ENCODE measurements around the gene ADH5. TPM values are rescaled to one million over a fixed set of nuclear protein-coding genes. Genes with fewer than 3 reads are reported as not detected.

Gene ADH5
- total and polyA plus RNA-seq, 2 of the 8 experiments (the other 6 are each of a cell fraction or from before 2014, with no cell fraction given) = 223 to 327 TPM

DNA sequence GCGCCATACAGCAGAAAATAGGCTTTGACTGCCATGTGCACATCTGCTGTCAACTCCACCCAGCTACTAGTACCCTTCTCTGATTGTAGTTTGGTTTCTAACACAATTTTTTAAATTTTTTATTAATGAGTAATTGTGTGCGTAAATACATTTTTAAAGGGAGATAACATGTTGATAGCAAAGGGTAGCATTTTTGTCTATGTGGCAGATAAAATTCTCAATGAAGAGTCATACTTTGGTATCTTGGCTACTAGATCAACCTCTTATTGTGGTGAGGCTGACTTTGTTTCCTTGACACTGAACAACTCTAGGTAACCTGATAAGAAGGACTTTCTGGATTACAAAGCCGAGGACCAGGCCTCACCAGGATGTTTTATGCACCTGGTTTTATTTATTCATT, 46.0 kb upstream of the ADH5 start:
- Histone ChIP-seq H2BK12ac (ENCODE audit: low read depth, low read length) (no peak overlapping the region), H3K4me3 (ENCODE audit: extremely low read depth in 1 of 4, insufficient read depth in 2 of 4, low read depth in 3 of 4, low read length in 4 of 4) (no peak overlapping the region), H2AK5ac (ENCODE audit: low read depth, low read length) (no peak overlapping the region), H3K56ac (replicated peaks; ENCODE audit: insufficient read length, low read depth, low read length) (no peak overlapping the region), H2BK15ac (ENCODE audit: low read length) (no peak overlapping the region), H4K5ac (ENCODE audit: insufficient read length, low read depth, low read length) (no peak overlapping the region), H2BK5ac (ENCODE audit: low read depth, low read length) (no peak overlapping the region), H3K9me3 (ENCODE audit: insufficient read depth in 2 of 2, low read depth in 1 of 2, low read length in 1 of 2) (peaks cover 0 to 5% of the 10 kb centered on the region in 2 experiments; a peak in 1 of 4 replicates), H2AFZ (ENCODE audit: low read length) (no peak overlapping the region), H4K91ac (replicated peaks; ENCODE audit: insufficient read length, low read length) (no peak overlapping the region), H4K20me1 (replicated peaks in 1 of 2; ENCODE audit: control insufficient read depth in 1 of 2, insufficient read depth in 2 of 2, low read length in 2 of 2) (no peaks in the 10 kb centered on the region), H3K36me3 (ENCODE audit: control insufficient read depth in 2 of 4, insufficient read depth in 4 of 4, low read length in 3 of 4) (no peaks in the 10 kb centered on the region), H3K4me1 (replicated peaks in 1 of 4; ENCODE audit: control insufficient read depth in 3 of 4, insufficient read depth in 4 of 4, low read length in 3 of 4) (no peaks in the 10 kb centered on the region), H4K8ac (ENCODE audit: extremely low read depth, insufficient read depth, low read length) (no peak overlapping the region), H3K9ac (replicated peaks in 1 of 4; ENCODE audit: extremely low read depth in 1 of 4, low read depth in 3 of 4, low read length in 3 of 4) (no peak overlapping the region), H3K18ac (ENCODE audit: extremely low read depth, low read length) (no peak overlapping the region), H2BK120ac (replicated peaks; ENCODE audit: low read depth, low read length) (no peak overlapping the region), H3K23me2 (ENCODE audit: low read depth, low read length) (no peaks in the 10 kb centered on the region), H3K23ac (ENCODE audit: insufficient read length) (no peak overlapping the region), H3K79me2 (ENCODE audit: control insufficient read depth in 1 of 2, insufficient read depth in 2 of 2, low read length in 2 of 2) (no peaks in the 10 kb centered on the region), H3K27ac (ENCODE audit: low read depth, low read length) (no peak overlapping the region), H2BK20ac (ENCODE audit: low read length) (no peak overlapping the region), H3K14ac (ENCODE audit: insufficient read length) (no peak overlapping the region), H3K4me2 (ENCODE audit: insufficient read depth in 1 of 2, low read depth in 2 of 2, low read length in 2 of 2) (no peak overlapping the region), H3K79me1 (ENCODE audit: low read depth, low read length) (no peaks in the 10 kb centered on the region), H3K4ac (replicated peaks; ENCODE audit: insufficient read length, low read depth, low read length) (no peak overlapping the region), H3K27me3 (replicated peaks in 1 of 4; ENCODE audit: control insufficient read depth in 3 of 4, extremely low read depth in 1 of 4, insufficient read depth in 3 of 4, low read length in 3 of 4) (no peaks in the 10 kb centered on the region; a peak in 1 of 7 replicates)
- TF ChIP-seq SP4 (IDR thresholded peaks at IDR 0.05; ENCODE audit: low read length) (no peak), JUND (IDR thresholded peaks at IDR 0.05; ENCODE audit: low read length) (no peak), SUZ12 (IDR thresholded peaks at IDR 0.05; ENCODE audit: low read length) (no peak), CBX8 (IDR thresholded peaks at IDR 0.05; ENCODE audit: borderline replicate concordance, low read depth, low read length) (no peak), GABPA (IDR thresholded peaks at IDR 0.05; ENCODE audit: borderline replicate concordance, insufficient read depth, low read length) (no peak), EGR1 (IDR thresholded peaks at IDR 0.05; ENCODE audit: borderline replicate concordance, low read depth, low read length) (no peak), NANOG (IDR thresholded peaks at IDR 0.05; ENCODE audit: insufficient read depth, low read depth, low read length, poor library complexity, severe bottlenecking) (no peak), EZH2 (IDR thresholded peaks at IDR 0.05; ENCODE audit: low read depth, low read length, severe bottlenecking) (no peak), POLR2AphosphoS5 (IDR thresholded peaks at IDR 0.05; ENCODE audit: low read depth, low read length) (no peak), SP2 (IDR thresholded peaks at IDR 0.05; ENCODE audit: low read length) (no peak), HDAC6 (IDR thresholded peaks at IDR 0.05; ENCODE audit: low read depth, low read length) (no peak), BCL11A (IDR thresholded peaks at IDR 0.05; ENCODE audit: low read depth in 2 of 2, low read length in 2 of 2) (no peak), SIRT6 (IDR thresholded peaks at IDR 0.05; ENCODE audit: low read length) (no peak), JUN (IDR thresholded peaks at IDR 0.05; ENCODE audit: low read depth, low read length) (no peak), RFX5 (IDR thresholded peaks at IDR 0.05; ENCODE audit: borderline replicate concordance, low read depth, low read length) (no peak)
- FAIRE-seq (no peak), DNase-seq (ENCODE audit: low read depth in 1 of 2, low spot score in 2 of 2) (no peak)
- CTCF ChIA-PET (ENCODE audit: partially characterized antibody) = interaction anchor here (1.0 kb wide), 2 partner anchors 9 to 271 kb away, joined by 3 read pairs; partner anchors contain the start of gene ADH4
- WGBS, 2 experiments (ENCODE audit: extremely low coverage in 1 of 2, insufficient coverage in 1 of 2, insufficient read length in 1 of 2, insufficient replicate concordance in 2 of 2, low coverage in 1 of 2, low lambda C conversion rate in 2 of 2, missing lambda C conversion rate in 1 of 2) = 95% methylated on average over 3 of the region's 3 CpGs; no CpG with 5 or more reads in 1 of the 2 experiments
- POLR2A ChIA-PET (ENCODE audit: partially characterized antibody) = no interaction called here
